ENCODE results near the gene PLBD2. TPM values are rescaled to one million over a fixed set of nuclear protein-coding genes. Genes with fewer than 3 reads are reported as not detected.
A peak's percentile ranks its signal among the peaks of the same experiment; 100 is the strongest.

The PLBD2 gene, protein sequence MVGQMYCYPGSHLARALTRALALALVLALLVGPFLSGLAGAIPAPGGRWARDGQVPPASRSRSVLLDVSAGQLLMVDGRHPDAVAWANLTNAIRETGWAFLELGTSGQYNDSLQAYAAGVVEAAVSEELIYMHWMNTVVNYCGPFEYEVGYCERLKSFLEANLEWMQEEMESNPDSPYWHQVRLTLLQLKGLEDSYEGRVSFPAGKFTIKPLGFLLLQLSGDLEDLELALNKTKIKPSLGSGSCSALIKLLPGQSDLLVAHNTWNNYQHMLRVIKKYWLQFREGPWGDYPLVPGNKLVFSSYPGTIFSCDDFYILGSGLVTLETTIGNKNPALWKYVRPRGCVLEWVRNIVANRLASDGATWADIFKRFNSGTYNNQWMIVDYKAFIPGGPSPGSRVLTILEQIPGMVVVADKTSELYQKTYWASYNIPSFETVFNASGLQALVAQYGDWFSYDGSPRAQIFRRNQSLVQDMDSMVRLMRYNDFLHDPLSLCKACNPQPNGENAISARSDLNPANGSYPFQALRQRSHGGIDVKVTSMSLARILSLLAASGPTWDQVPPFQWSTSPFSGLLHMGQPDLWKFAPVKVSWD
- 100 to 1,000 TPM in 1 of 2 donors, 10 to 100 TPM in 1; 54.1 to 104 TPM for total RNA-seq

DNA sequence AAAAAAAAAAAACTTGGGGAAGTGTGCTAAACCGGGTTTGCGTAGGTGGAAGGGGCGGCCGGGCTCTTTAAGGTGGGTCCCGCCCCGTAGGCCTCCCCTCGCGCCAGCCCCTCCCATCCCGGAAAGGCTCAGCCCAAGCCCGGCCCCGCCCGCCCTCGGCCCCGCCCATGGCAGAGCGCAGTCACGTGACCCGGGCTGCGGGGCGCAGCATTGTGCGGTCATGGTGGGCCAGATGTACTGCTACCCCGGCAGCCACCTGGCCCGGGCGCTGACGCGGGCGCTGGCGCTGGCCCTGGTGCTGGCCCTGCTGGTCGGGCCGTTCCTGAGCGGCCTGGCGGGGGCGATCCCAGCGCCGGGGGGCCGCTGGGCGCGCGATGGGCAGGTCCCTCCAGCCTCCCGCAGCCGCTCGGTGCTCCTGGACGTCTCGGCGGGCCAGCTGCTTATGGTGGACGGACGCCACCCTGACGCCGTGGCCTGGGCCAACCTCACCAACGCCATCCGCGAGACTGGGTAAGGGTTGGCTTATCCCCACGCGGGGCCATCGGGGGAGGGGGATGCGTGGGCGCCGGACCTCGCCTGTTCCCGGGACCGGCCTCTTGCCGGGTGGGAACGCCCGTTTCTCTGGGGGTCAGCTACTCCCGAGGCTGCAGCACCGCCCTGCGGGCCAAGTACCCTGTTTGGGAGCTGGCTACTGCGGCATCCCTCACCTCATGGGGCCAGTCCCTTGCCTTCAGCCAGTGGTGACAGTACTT is at the start of gene PLBD2:
TSS of gene PLBD2 (plus strand) at position 207 of the 752 bp plus-strand sequence. CDS start at position 221, 14 bp downstream.
- H3K4me1 ChIP-seq (ENCODE audit: control insufficient read depth in 1 of 2, low read depth in 2 of 2) = peaks cover 5 to 16% of the 10 kb centered on the region in 2 donors
- peak within 1 kb of the TSS; percentile 81 for H3K4me3 ChIP-seq
- H3K36me3 ChIP-seq = no peaks in the 10 kb centered on the region
- H3K27ac ChIP-seq = peak within 1 kb of the TSS; percentile 81 to 82
- no peaks in the 10 kb centered on the region for H3K9me3 ChIP-seq
- no peaks in the 10 kb centered on the region for H3K27me3 ChIP-seq (replicated peaks; ENCODE audit: insufficient read depth)
- ATAC-seq (ENCODE audit: insufficient number of reproducible peaks, low FRiP score, low read depth) = peak; percentile 91
- TF ChIP-seq, protein P1, sequence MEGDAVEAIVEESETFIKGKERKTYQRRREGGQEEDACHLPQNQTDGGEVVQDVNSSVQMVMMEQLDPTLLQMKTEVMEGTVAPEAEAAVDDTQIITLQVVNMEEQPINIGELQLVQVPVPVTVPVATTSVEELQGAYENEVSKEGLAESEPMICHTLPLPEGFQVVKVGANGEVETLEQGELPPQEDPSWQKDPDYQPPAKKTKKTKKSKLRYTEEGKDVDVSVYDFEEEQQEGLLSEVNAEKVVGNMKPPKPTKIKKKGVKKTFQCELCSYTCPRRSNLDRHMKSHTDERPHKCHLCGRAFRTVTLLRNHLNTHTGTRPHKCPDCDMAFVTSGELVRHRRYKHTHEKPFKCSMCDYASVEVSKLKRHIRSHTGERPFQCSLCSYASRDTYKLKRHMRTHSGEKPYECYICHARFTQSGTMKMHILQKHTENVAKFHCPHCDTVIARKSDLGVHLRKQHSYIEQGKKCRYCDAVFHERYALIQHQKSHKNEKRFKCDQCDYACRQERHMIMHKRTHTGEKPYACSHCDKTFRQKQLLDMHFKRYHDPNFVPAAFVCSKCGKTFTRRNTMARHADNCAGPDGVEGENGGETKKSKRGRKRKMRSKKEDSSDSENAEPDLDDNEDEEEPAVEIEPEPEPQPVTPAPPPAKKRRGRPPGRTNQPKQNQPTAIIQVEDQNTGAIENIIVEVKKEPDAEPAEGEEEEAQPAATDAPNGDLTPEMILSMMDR (IDR thresholded peaks at IDR 0.05) = no peak
- peak; percentile 90 for DNase-seq (ENCODE audit: low spot score)

DNA sequence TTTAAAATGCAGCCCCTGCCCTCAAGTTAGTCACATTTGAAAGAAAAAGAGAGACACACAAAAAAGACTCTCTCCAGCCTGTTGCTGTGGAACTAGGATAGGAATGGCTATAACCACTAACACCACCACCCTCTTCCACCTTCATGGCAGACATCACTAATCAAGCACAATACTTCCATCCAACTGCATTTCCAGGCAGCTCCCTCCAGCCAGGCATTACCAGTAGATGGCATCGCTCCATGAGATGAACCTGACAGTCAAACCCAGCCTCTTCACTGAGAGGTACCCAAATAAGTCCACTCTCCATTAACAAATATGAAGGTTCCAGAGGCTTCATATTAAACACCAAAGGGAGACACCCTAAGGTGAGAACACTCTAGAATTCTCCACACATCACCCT is 47.9 kb upstream of the PLBD2 start:
- Histone ChIP-seq H3K9me3 (no peaks in the 10 kb centered on the region), H3K27me3 (replicated peaks; ENCODE audit: insufficient read depth) (no peaks in the 10 kb centered on the region), H3K36me3 (peaks cover 57% of the 10 kb centered on the region), H3K27ac (no peak overlapping the region), H3K4me1 (ENCODE audit: control insufficient read depth in 1 of 2, low read depth in 2 of 2) (no peaks in the 10 kb centered on the region), H3K4me3 (no peak overlapping the region)
- ATAC-seq (ENCODE audit: insufficient number of reproducible peaks, low FRiP score, low read depth) (no peak), DNase-seq (ENCODE audit: low spot score) (no peak)
- TF ChIP-seq, protein P1 (IDR thresholded peaks at IDR 0.05) = no peak

DNA sequence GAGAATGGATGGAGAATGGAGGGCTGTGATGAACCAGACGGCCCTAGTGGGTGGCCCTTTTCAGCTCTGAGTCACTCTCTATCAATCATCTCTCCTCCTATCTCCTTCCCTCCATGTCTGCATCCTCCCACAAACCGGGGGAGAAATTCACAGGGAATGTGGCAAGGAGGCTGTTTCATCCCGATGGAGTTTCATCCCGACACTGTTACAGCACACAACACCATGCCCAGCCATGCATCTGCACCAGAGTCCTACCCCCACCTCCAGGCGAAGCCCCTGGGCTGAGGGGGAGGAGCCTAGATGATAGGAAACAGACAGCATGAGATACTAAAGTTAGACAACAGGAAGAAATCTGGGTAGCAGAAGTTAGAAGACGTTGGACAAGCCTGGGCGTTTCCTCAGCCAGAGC is 44.3 kb upstream of the PLBD2 start:
- no peaks in the 10 kb centered on the region for H3K9me3 ChIP-seq
- TF ChIP-seq, protein P1 (IDR thresholded peaks at IDR 0.05) = no peak
- no peaks in the 10 kb centered on the region for H3K4me1 ChIP-seq (ENCODE audit: control insufficient read depth in 1 of 2, low read depth in 2 of 2)
- H3K27ac ChIP-seq = no peak overlapping the region
- peaks cover 62% of the 10 kb centered on the region for H3K36me3 ChIP-seq
- no peak for DNase-seq (ENCODE audit: low spot score)
- no peak overlapping the region for H3K4me3 ChIP-seq
- H3K27me3 ChIP-seq (replicated peaks; ENCODE audit: insufficient read depth) = no peaks in the 10 kb centered on the region
- no peak for ATAC-seq (ENCODE audit: insufficient number of reproducible peaks, low FRiP score, low read depth)

DNA sequence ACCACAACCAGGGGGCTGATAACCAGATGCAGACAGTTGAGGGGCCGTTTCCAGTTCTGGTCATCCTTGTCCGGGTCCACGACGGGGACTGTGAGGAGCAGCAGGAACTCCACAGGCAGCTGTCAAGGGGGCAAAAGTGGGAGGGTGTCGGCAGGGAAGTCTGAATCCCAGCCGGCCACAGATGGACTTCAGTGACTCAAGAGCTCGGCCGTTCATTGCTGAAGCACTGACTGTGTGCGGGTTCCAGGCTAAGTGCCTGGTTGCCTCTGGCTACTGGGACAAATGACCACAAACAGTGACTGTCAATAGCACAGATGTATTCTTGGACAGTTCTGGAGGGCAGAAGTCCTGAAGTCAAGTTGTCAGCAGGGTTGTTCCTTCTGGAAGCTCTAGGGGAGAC is 43.0 kb upstream of the PLBD2 start:
- TF ChIP-seq, protein P1 (IDR thresholded peaks at IDR 0.05) = no peak
- Histone ChIP-seq H3K36me3 (peaks cover 55% of the 10 kb centered on the region), H3K27ac (no peak overlapping the region), H3K4me3 (no peak overlapping the region), H3K9me3 (no peaks in the 10 kb centered on the region), H3K27me3 (replicated peaks; ENCODE audit: insufficient read depth) (no peaks in the 10 kb centered on the region), H3K4me1 (ENCODE audit: control insufficient read depth in 1 of 2, low read depth in 2 of 2) (no peaks in the 10 kb centered on the region)
- DNase-seq (ENCODE audit: low spot score) (no peak), ATAC-seq (ENCODE audit: insufficient number of reproducible peaks, low FRiP score, low read depth) (no peak)

DNA sequence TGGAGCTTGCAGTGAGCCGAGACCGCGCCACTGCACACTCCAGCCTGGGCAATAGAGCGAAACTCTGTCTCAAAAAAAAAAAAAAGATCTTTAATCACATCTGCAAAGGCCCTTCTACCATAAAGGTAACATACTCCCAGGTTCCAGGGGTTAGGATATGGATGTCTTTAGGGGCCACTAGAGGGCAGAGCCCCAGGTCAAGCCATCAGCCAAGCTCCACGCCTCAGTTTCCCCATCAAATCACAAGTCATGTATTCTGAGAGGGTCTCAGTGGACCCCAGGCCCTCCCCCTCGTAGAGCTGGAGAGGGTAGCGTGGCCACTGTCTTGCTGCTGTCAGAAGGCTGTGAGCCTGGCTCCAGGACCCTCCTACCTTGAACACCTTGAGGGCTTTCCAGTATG is 42.2 kb upstream of the PLBD2 start:
- Histone ChIP-seq H3K9me3 (no peaks in the 10 kb centered on the region), H3K27me3 (replicated peaks; ENCODE audit: insufficient read depth) (no peaks in the 10 kb centered on the region), H3K36me3 (peaks cover 55% of the 10 kb centered on the region), H3K27ac (no peak overlapping the region), H3K4me1 (ENCODE audit: control insufficient read depth in 1 of 2, low read depth in 2 of 2) (no peaks in the 10 kb centered on the region), H3K4me3 (no peak overlapping the region)
- ATAC-seq (ENCODE audit: insufficient number of reproducible peaks, low FRiP score, low read depth) (no peak), DNase-seq (ENCODE audit: low spot score) (no peak)
- TF ChIP-seq, protein P1 (IDR thresholded peaks at IDR 0.05) = no peak

Measured in thoracic aorta (tissue), 2 donors.